Ovary (tissue), 3 donors: ENCODE results near the gene KNOP1.

Experiments used
- POLR2A ChIP-seq: fragments of 450-650 bp; IDR thresholded peaks from one replicate; pipeline ENCODE4 v1.6.1; 2017; ENCODE audit warnings: antibody characterized with exemption, mild to moderate bottlenecking, moderate library complexity
- TF ChIP-seq, protein P1 (sequence below), 3 donors: fragments of 450-650 bp in 2 of 3; fragments of 200-600 bp in 1 of 3; IDR thresholded peaks; one replicate each; pipeline versions ENCODE4 v1.5.1 to v1.8.0; 2016 to 2022; ENCODE audit warnings: antibody characterized with exemption in 3 of 3, mild to moderate bottlenecking in 1 of 3
- donor health status: DM: no; HTN: no; CAD: no.

GRCh38 chr16:19741354-19741753 is 23.3 kb upstream of the KNOP1 start:
- no peak for TF ChIP-seq POLR2A
- TF ChIP-seq, protein P1, sequence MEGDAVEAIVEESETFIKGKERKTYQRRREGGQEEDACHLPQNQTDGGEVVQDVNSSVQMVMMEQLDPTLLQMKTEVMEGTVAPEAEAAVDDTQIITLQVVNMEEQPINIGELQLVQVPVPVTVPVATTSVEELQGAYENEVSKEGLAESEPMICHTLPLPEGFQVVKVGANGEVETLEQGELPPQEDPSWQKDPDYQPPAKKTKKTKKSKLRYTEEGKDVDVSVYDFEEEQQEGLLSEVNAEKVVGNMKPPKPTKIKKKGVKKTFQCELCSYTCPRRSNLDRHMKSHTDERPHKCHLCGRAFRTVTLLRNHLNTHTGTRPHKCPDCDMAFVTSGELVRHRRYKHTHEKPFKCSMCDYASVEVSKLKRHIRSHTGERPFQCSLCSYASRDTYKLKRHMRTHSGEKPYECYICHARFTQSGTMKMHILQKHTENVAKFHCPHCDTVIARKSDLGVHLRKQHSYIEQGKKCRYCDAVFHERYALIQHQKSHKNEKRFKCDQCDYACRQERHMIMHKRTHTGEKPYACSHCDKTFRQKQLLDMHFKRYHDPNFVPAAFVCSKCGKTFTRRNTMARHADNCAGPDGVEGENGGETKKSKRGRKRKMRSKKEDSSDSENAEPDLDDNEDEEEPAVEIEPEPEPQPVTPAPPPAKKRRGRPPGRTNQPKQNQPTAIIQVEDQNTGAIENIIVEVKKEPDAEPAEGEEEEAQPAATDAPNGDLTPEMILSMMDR (IDR thresholded peaks at IDR 0.05): no peak
